K562 (cell line): ENCODE results near the gene LCE1E. TPM values are rescaled to one million over a fixed set of nuclear protein-coding genes. Genes with fewer than 3 reads are reported as not detected.

Source experiments
- ATAC-seq: fragments of 200-7000 bp; cut with Tn5 transposase; 3 replicates; pipeline ENCODE4 v1.9.1; 2020; ENCODE audit warnings: moderate library complexity
- BruUV-seq: library from RNA; stranded (reverse); fragments of 400-500 nt; replicated peaks from 2 replicates; lab custom pipeline; 2021; lab: Mats Ljungman, UMichigan
- CTCF ChIA-PET: fragments of 300-600 bp; formaldehyde crosslinking; extraction: SDS; loops from one replicate; lab custom pipeline; 2021; ENCODE audit warnings: low intra/inter-chr PET ratio; lab: Yijun Ruan, JAX
- POLR2A ChIA-PET: fragments of 300-600, 350-650 bp; sonication (Branson Sonifier 250); formaldehyde crosslinking; extraction: SDS; loops from one replicate; lab custom pipeline; 2021; ENCODE audit warnings: antibody characterized with exemption, inconsistent platforms; lab: Yijun Ruan, JAX
- DNase-seq, 4 experiments: peaks; one replicate each; pipeline versions ENCODE4 v3.0.0 to v3.0.0-alpha.2; 2011 to 2018; ENCODE audit warnings: low spot score in 3 of 4, mixed read lengths in 3 of 4; ENCODE audit errors: extremely low read depth in 1 of 4
- FAIRE-seq: peaks from 2 replicates; lab custom pipeline; 2011; peaks lifted over from hg19 to GRCh38; lab: Jason Lieb, UNC
- H2AFZ ChIP-seq: 2 replicates; pipeline ENCODE4 v1.6.0; 2011; ENCODE audit warnings: low read depth, low read length, control low read depth, inconsistent platforms
- H3K27ac ChIP-seq: fragments of 200-600 bp; 3 replicates; pipeline ENCODE4 v1.8.0; 2011; ENCODE audit warnings: low read depth, mild to moderate bottlenecking, control low read depth, inconsistent platforms, low read length, moderate library complexity, mixed read lengths; ENCODE audit errors: extremely low read depth
- H3K27me3 ChIP-seq, 2 experiments: fragments of 300-600 bp in 1 of 2; 2 replicates in 1 of 2; 3 replicates in 1 of 2; pipeline versions ENCODE4 v1.6.0 to v1.8.0; 2011; ENCODE audit warnings: inconsistent platforms in 2 of 2, low read length in 2 of 2, mild to moderate bottlenecking in 1 of 2, mixed read lengths in 1 of 2, moderate library complexity in 1 of 2; ENCODE audit not compliant: control insufficient read depth in 2 of 2, insufficient read depth in 2 of 2
- H3K36me3 ChIP-seq: fragments of 300-600 bp; 3 replicates; pipeline ENCODE4 v1.8.0; 2011; ENCODE audit warnings: mild to moderate bottlenecking, low read length, inconsistent platforms; ENCODE audit not compliant: control insufficient read depth, insufficient read depth
- H3K4me1 ChIP-seq, 2 experiments: fragments of 200-600 bp in 1 of 2; replicated peaks in 1 of 2; 2 replicates in 1 of 2; 3 replicates in 1 of 2; pipeline versions ENCODE4 v1.5.1 to v1.8.0; 2011; ENCODE audit warnings: inconsistent platforms in 2 of 2, low read length in 2 of 2, mild to moderate bottlenecking in 1 of 2, mixed read lengths in 1 of 2, moderate library complexity in 1 of 2; ENCODE audit not compliant: control insufficient read depth in 2 of 2, insufficient read depth in 2 of 2
- H3K4me2 ChIP-seq: 2 replicates; pipeline ENCODE4 v1.6.1; 2011; ENCODE audit warnings: low read length, control low read depth, inconsistent platforms, mixed read lengths; ENCODE audit not compliant: insufficient read depth
- H3K4me3 ChIP-seq: fragments of 200-600 bp; sonication (generic), shearing (Covaris generic); 2 replicates; pipeline ENCODE4 v1.5.1; 2016; ENCODE audit warnings: control low read depth, inconsistent platforms
- H3K79me2 ChIP-seq: fragments of 200-600 bp; 3 replicates; pipeline ENCODE4 v1.8.0; 2011; ENCODE audit warnings: low read length, inconsistent platforms; ENCODE audit not compliant: control insufficient read depth, insufficient read depth
- H3K9ac ChIP-seq, 2 experiments: 2 replicates each; pipeline versions ENCODE4 v1.6.0 to v1.6.1; 2011; ENCODE audit warnings: low read depth in 2 of 2, low read length in 2 of 2, control low read depth in 1 of 2, inconsistent platforms in 1 of 2, mild to moderate bottlenecking in 1 of 2, mixed read lengths in 1 of 2; ENCODE audit not compliant: insufficient read depth in 1 of 2
- H3K9me1 ChIP-seq: one replicate; pipeline ENCODE4 v1.6.0; 2011; ENCODE audit warnings: inconsistent platforms, mild to moderate bottlenecking, low read length, moderate library complexity; ENCODE audit not compliant: control insufficient read depth, insufficient read depth
- H3K9me3 ChIP-seq: replicated peaks from 2 replicates; pipeline ENCODE4 v1.5.1; 2011; ENCODE audit warnings: low read depth, low read length, inconsistent platforms; ENCODE audit not compliant: control insufficient read depth, insufficient read depth
- H4K20me1 ChIP-seq: replicated peaks from 2 replicates; pipeline ENCODE4 v1.6.1; 2011; ENCODE audit warnings: low read length, inconsistent platforms, mixed read lengths; ENCODE audit not compliant: control insufficient read depth, insufficient read depth
- HNRNPLL ChIP-seq: fragments of 200-400 bp; formaldehyde crosslinking; IDR thresholded peaks from 2 replicates; pipeline ENCODE4 v1.6.1; 2017; ENCODE audit warnings: low read length, low read depth, mild to moderate bottlenecking; ENCODE audit not compliant: poor library complexity, severe bottlenecking
- MTA3 ChIP-seq: fragments of 450-650 bp; formaldehyde crosslinking; IDR thresholded peaks from 2 replicates; pipeline ENCODE4 v1.6.1; 2017; ENCODE audit warnings: mild to moderate bottlenecking, borderline replicate concordance
- NFXL1 ChIP-seq: fragments of 450-650 bp; formaldehyde crosslinking; IDR thresholded peaks from 2 replicates; pipeline ENCODE4 v1.4.0; 2021; ENCODE audit warnings: mild to moderate bottlenecking
- PURB ChIP-seq: sonication (generic); formaldehyde crosslinking; IDR thresholded peaks from 2 replicates; pipeline ENCODE4 v1.9.0; 2021; ENCODE audit warnings: low read depth, mild to moderate bottlenecking, missing genetic modification reagents
- ZFX ChIP-seq: sonication (generic); formaldehyde crosslinking; IDR thresholded peaks from 2 replicates; pipeline ENCODE4 v1.8.0; 2022; ENCODE audit warnings: mild to moderate bottlenecking, missing genetic modification reagents, moderate library complexity
- ZNF764 ChIP-seq: fragments of 250-450 bp; sonication (Bioruptor Pico); IDR thresholded peaks from 2 replicates; pipeline ENCODE4 v1.4.0; 2020; ENCODE audit warnings: low read depth, mild to moderate bottlenecking, moderate library complexity
- WGBS: fragments of 100-300 bp; shearing (Covaris generic); methylation state at CpG from one replicate; pipeline ENCODE4 v1.1.6; 2016; ENCODE audit warnings: low coverage, mixed read lengths; ENCODE audit not compliant: insufficient coverage; ENCODE audit errors: missing lambda C conversion rate; 5-methylcytosine and 5-hydroxymethylcytosine counted together
- in situ Hi-C: fragments of 300-500 bp; cut with MboI; formaldehyde crosslinking; loops from 4 replicates; pipeline ENCODE4 v1.15.0; 2018; ENCODE audit warnings: inconsistent platforms, mixed read lengths
- intact Hi-C: fragments of 100-400 bp; cut with micrococcal nuclease; formaldehyde crosslinking; loops from 2 replicates; pipeline ENCODE4 v1.14.2; 2022
- polyA plus RNA-seq, 8 experiments: library from polyadenylated mRNA; depleted of rRNA in 4 of 8; stranded (reverse) in 5 of 8; unstranded in 3 of 8; fragments of >200 nt; fragmentation: Nextera tagmentation in 2 of 8; fragmentation: Illumina TruSeq in 1 of 8; extraction: Ambion mirVana in 2 of 8; extraction: Trizol in 1 of 8; gene quantifications; 2 replicates each; pipeline versions ENCODE4 v1.2.1 to v1.2.3, GENCODE V29; 2011 to 2014; ENCODE audit warnings: inconsistent platforms in 1 of 8, missing spikeins in 1 of 8
- total RNA-seq, 7 experiments: library from RNA; depleted of rRNA in 6 of 7; stranded (reverse); fragments of >200 nt in 6 of 7; fragmentation: Illumina TruSeq in 2 of 7; extraction: Trizol in 2 of 7; gene quantifications; 2 replicates each; pipeline versions ENCODE4 v1.2.1 to v1.2.3, GENCODE V29; 2011 to 2021; ENCODE audit warnings: low replicate concordance in 1 of 7
- TF ChIP-seq, protein P1 (sequence below): fragments of 250-450 bp; sonication (Bioruptor Pico); IDR thresholded peaks from 2 replicates; pipeline ENCODE4 v1.5.0; 2021; ENCODE audit warnings: mild to moderate bottlenecking, moderate library complexity

The LCE1E gene
- total and polyA plus RNA-seq, 9 of the 15 experiments (the other 6 are each of a cell fraction or from before 2014, with no cell fraction given), result not detected

- Histone ChIP-seq H3K4me1 (no peaks in the 10 kb centered on the region), H3K4me2 (no peak overlapping the region), H3K4me3 (no peak overlapping the region), H2AFZ (no peak overlapping the region), H3K79me2 (no peaks in the 10 kb centered on the region), H3K9me1 (no peaks in the 10 kb centered on the region), H3K9ac (no peak overlapping the region), H4K20me1 (no peaks in the 10 kb centered on the region), H3K9me3 (no peaks in the 10 kb centered on the region), H3K27me3 (no peaks in the 10 kb centered on the region), H3K27ac (no peak overlapping the region), H3K36me3 (no peaks in the 10 kb centered on the region)
- ATAC-seq (no peak), FAIRE-seq (no peak), DNase-seq (no peak)
- in situ Hi-C loops, result no loop called here
- WGBS, result 0% methylated on average over 3 of the region's 3 CpGs
- CTCF ChIA-PET, result no interaction called here
- TF ChIP-seq NFXL1 (CRISPR knock-in tag), result no peak
- TF ChIP-seq, protein P1, sequence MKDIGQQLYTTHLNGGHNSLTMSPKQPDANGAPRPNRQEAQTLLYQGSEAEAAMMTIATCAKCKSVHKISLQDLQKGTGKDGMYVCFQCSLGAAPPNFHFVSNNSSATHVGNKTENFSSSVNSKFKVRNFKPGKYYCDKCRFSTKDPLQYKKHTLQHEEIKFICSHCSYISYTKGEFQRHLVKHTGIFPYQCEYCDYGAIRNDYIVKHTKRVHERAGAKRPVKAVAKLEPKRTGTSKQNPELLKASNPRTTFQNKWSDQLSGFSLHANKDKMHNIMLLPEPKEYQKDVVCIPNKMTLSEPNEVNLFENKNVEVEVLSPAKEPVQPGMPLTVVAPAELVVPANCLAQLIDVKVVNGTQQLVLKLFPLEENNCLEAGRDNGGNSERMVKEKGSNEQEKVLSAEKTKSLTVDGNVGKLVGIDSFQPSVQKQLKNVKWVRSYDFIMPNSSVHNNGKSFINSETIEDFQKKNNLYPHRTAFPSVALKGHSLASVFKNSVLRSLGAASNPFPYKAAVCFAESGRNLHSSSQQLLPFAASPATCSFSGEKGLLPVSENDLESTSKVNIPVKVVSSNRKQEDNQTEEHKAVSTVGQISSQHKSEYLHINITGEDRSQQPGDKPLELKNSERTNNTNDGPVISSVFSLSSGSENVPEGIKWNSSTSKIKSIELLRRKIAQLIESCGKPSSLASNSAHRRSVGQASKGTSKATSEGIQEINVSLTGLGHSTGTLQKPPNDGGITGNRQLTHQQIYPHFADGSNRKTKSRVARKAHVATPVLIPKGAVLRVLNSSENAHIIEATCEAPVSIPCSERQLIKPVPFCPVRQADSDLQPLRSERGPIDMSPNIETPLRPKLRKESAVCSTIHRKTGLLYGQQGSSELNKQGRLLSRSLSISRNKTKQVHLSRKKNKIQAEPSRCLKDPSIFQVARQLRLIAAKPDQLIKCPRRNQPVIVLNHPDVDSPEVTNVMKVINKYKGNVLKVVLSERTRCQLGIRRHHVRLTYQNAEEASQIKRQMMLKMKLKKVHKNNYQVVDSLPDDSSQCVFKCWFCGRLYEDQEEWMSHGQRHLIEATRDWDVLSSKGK (CRISPR knock-in tag), result no peak
- TF ChIP-seq PURB (CRISPR knock-in tag), result no peak
- TF ChIP-seq MTA3, result no peak
- no peak for TF ChIP-seq ZNF764 (CRISPR knock-in tag)
- no peak for TF ChIP-seq HNRNPLL
- TF ChIP-seq ZFX (CRISPR knock-in tag), result no peak
- BruUV-seq, result no TSS peak
- intact Hi-C loops, result loop anchor here (10.0 kb wide), 1 partner anchor 85 kb away; no protein-coding TSS in a partner anchor
- POLR2A ChIA-PET, result no interaction called here
Observed at GRCh38 chr1:152739841-152740240, 46.2 kb upstream of the LCE1E start.
